GF-D8 (cell line): ENCODE data around the gene LOXL1.
A peak's percentile ranks its signal among the peaks of the same experiment; 100 is the strongest.
"Not testable (repeated sequence)": the region's sequence is repeated elsewhere in the genome, so short reads cannot be mapped to it uniquely, and the experiment has no call there.

Source experiments
- DNase-seq: peaks from one replicate; lab custom pipeline; 2025; lab: John Stamatoyannopoulos, UW

LOXL1 gene

DNA sequence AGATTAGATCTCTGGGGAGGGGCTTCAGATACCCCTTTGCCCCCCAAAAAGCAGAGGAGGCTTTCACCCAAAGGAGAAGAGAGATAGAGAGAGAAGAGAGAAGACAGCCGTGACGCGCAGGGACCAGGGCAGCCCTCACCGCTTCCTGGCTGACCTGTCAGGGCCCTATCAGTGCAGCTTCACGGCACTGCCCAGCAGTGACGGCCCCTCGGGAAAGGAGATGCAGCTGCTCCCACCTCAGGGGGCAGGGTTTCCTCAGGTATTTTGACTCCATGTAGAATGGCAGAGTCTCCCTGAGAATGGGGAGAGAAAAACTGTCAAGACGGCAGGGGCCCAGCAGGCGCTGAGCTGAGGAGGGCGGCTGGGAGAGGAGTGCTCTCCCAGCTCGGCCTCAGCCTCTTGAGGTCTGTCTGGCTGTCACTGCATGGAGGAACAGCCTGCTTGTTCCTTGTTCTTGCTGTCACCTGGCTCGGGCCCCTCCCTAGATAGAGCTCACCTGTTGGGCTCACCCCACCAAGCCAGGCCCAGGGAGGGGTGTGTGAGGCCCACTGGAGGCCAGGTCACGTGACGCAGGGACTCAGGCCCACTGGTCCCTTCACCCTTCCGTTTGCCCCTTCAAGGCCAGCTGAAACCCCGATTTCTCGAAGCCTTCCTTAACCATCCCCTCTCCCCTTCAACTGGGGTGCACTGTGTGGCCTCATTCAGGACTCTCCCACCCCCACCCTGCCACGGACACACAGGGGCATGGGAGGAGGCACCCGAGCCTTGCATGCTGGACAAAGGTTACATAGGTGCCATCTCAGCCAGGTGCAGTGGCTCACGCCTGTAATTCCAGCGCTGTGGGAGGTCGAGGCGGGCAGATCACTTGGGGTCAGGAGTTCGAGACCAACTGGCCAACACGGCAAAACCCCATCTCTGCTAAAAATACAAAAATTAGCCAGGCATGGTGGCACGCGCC, 28.2 kb downstream of the LOXL1 start:
- no peak for DNase-seq

DNA sequence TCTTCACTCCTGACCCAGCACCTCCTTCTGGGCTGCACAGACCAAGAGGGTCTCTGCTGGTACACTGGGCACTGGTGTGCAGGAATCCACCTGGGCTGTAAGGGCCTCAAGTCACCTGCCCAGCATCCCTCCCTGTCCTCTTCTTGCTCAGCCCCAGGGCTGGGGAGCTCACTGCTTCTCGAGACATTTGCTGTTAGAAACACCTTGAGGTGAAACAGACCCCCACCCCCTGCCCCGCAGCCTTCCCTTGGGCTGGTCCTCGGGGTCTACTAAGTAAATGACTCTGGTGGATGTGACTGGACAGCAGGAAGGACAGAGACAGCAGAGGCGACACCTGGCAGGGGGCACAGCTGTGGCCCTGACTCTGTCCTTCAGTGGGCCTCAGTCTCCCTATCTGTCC, 29.1 kb downstream of the LOXL1 start:
- no peak for DNase-seq

DNA sequence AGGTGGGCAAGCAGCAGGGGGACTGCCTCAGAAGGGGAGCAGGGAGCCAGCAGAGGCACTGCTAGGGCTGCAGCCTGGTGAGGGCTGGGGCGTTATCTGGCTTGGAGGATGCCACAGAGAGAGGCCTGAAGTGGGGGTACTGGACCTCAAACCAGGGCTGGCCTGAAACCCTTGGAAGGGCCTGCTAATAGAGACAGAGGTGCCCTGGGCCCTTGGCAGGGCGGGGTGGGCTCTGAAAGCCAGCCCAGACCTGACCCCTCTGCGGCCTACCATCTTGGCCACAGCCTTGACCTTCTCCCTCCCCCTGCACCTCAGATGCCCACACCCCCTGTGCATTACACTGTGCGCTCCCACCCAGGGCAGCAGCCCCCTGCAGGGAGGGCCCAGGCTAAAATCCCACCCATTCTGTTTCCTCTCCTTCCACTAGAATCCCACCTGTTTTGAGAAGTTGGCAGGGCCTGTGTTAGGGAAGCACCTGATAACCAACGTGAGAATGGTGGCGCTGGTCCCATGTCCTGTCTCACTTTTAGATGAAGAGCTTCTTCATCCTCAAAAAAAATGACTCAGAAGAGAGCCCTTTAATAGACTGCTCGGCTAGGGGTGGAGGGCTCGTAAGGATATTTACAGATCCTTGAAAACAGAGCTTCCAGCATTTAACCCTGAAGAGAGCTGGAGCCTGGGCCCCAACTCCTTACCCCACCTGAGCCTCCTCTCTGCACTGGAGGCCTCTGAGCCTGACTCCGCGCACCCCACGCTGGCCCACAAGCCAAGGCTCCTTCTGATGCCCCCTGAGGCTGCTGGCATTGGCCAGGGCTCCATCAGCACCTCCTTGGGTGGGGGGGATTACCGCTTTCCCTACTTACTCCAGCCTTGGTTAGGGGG, 29.8 kb downstream of the LOXL1 start:
- no peak for DNase-seq

DNA sequence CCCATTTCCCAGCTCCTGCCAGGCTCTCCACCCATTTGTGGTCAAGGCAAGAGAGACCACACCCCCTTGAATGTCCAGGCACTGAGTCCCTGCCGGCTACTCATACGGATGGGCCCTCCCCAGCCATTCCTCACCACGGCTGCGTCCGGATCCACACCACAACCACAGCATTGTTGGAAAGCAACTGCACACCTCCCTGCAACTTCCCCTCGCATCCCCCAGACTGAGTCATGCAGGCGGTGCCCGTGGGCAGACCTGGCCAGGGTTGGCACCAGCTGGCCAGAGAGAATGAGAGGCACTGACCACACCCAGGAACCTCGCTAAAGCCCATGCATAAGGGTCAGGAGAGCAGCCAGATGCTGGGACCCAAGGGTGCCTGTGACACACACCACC, 30.5 kb downstream of the LOXL1 start:
- peak; percentile 30 for DNase-seq

DNA sequence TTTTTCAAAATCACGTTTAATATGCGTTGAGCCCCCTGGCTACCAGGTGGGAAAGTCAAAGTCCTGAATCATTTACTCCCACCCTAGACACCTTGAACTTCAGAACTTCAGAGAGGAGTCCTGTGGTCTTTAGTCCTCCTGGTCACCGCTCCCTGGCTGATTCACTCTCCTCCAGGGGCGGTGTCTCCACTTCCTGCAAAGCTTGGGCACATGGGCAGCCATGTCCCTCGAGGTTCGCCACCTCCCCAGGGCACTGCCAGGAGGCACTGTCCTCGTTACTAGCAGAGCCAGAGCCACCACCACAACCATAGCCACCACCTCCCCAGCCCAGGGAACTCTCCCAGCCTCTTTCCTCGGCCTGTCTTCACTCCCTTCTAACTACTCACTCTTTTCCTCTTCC, 31.0 kb downstream of the LOXL1 start:
- DNase-seq, result no peak

DNA sequence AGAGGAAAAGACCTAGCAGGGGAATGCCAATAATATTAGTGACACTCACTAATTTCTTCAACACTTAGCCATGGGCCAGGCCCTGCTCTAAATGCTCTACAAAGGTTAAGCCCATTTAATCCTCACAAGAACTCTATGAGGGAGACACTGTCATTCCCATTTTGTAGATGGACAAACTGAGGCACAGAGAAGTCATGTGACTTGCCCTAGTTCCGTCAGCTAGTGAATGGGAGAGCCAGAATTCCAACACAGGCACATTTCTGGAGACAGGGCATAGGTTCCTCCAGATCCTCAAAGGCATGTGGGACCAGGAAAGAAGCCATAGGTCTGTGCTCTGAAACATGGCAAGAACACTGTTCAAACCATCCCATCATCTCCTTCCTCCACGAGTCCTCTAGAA, 31.5 kb downstream of the LOXL1 start:
- DNase-seq, result no peak

DNA sequence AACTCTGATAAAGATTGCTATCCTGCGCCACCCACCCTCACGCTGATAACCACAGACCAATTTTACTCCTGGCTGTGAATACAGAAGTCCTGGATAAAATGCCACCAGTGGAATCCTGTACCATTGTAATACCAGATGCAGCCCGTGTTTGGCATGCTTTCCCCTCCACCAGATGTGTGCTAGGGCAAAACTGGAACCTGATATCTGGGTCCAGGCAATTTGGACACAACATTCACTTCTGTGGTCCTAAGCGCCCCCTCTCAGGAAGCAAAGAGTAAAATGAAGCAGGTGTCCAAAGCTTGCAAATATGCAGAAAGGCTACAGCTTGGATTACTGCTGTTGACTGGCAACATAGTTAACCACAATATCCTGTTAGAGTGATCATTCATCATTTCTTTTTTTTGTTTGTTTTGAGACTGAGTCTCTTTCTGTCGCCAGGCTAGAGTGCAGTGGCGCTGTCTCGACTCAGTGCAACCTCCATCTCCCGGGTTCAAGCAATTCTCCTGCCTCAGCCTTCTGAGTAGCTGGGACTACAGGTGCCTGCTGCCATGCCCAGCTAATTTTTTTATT, 32.8 kb downstream of the LOXL1 start:
- DNase-seq, result no peak

DNA sequence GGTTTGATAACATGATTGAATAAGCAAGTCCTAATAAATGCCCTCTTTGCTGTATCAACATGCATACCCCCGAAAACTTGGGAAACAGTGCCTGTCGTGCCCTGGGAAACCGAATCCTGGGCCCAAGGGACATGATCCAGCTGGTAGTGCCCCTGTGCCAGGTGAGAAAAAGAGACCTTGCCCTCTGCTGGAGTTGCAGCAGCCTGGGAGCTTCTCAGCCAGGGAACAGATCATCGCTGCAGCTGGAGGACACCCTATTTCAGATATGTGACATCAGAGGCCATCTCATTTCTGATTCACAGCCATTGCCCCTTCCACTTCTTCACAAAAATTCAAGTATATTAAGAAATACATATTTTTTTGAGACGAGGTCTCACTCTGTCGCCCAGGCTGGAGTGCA, 33.5 kb downstream of the LOXL1 start:
- DNase-seq, result no peak

DNA sequence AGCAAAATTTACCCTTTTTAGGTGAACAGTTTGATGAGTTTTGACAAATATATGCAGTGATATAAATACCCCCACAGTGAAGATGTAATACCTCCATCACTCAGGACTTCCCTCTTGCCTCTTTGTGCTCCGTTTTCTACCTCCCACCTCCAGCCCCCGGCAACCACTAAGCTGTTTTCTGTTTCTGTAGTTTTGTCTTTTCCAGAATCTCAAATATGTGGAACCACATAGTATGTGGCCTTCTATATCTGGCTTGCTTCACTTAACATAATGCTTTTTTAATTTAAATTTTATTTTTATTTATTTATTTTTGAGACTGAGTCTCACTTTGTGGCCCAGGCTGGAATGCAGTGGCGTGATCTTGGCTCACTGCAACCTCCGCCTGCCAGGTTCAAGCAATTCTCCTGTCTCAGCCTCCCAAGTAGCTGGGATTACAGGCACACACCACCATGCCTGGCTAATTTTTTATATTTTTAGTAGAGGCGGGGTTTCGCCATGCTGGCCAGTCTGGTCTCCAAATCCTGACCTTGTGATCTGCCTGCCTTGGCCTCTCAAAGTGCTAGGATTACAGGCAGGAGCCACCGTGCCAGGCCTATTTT, 34.3 kb downstream of the LOXL1 start:
- DNase-seq, result not testable (repeated sequence)

DNA sequence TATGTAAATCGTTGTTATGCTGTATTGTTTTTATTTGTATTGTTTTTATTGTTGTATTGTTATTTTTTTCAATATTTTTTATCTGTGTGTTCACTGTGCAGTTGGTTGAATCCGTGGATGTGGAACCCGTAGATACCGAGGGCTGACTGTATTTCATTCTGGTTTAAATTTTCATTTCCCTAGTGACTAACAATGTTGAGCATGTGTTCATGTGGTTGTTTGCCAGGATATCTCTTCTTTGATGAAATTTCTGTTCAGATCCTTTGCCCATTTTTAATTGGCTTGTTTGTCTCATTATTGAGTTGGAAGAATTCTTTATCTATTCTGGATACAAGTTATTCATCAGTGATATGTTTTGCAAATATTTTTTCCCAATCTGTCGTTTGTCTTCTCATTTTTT, 36.2 kb downstream of the LOXL1 start:
- no peak for DNase-seq

DNA sequence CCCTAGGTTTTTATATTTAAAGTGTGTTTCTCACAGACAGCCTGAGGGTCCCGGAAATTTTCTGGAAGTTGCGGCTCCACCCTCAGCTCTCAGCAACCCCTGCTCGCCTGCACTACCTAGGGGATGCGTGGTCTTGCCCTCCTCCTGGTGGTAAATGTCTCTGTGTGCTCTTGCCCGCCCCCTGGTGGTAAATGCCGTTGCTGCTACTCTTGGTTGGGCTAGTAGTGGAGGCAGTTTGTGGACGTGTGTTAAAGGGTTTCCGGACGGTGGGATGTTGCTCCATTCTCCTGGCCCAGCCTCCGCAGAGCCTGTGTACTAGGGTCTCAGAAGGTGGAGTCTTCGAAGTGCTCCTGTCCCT, 38.5 kb downstream of the LOXL1 start:
- peak; percentile 41 for DNase-seq

DNA sequence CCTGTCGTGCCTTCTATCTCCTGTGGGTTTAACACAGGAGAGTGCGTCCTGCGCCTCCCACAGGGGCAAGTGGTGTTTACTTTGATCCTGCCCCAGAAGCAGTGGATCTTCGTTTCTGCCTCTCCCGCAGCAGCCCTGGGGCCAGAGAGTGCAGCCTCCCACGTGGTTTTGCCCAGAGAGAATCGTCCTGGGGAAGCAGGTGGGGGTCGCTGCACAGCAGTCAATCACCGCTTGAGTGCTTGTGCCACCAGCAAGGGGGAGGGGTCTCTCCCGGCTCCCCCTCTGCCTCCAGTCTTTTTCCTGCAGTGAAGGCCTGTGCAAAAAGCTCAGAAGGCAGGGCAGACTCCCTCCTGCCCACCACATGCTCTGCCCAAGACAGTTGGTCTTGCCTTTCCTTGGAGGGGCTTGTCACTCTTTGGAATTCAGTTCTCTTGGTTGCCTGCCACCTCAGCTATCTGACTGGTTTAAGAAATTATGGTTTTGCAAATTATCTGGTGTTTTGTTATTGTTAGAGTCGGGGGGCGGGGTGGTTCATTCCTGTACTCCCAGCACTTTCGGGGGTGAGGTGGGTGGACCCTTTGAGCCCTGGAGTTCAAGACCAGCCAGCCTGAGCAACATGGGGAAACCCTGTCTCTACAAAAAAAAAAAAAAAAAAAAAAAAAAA, 39.0 kb downstream of the LOXL1 start:
- no peak for DNase-seq

DNA sequence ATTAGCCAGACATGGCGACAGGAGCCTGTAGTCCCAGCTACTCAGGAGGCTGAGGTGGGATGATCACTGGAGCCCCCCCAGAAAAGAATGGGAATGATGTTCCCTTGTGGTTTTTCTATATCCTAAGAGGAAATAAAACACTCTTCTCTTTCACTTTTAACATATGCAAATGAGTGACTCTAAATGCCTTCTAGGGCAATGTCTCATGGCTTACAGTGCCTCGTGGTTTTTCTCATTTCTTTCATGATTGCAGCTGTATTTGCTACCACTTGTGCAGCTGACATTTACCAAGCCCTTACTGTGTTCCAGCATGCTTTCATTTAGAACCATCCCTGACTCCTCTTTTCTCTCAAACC, 39.5 kb downstream of the LOXL1 start:
- no peak for DNase-seq

DNA sequence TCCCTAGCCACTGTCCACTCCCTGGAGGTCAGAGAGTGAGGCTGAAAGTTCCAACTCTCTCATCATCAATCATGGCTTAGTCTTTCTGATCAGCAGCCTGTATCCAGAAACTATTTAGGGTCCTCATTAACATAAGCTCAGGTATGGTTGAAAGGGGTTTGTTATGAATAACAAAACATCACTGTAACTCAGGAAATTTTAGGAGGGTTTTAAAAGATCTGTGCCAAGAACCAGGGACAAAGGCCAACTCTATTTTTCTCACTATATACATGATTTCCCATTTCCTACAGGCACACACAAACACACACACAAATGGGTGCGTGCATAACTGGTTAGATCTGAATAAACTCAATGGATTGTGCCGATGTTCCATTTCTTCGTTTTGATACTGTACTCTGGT, 42.2 kb downstream of the LOXL1 start:
- DNase-seq, result no peak

DNA sequence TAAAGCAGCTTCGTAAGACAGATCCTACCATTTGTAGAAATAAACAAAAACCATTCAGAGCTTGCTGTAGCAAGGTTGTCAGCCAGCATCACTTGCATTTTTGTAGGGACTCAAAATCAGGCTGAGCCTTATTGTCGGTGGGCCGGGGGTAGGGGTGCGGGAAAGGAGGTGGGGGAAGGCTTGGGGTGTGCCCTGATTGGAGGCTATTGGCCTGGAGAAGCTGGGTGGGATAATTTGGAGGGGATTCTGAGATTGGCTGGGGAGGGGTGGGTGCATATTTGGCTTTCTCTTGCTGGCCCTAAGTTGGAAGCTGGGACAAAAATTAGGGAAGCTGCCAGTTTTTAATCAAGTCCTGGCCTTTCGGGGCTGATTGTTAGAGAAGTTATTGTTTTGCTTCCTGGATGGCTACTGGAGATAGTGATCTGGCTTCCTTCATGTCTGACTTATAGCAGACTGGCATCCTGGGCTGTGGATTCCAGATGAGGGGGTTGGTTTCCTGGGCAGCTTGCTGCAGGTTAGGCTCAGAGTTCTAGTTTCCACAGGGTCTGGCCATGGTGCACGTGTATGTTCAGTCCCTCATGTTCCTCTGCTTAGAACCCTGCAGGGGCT, 43.0 kb downstream of the LOXL1 start:
- no peak for DNase-seq

DNA sequence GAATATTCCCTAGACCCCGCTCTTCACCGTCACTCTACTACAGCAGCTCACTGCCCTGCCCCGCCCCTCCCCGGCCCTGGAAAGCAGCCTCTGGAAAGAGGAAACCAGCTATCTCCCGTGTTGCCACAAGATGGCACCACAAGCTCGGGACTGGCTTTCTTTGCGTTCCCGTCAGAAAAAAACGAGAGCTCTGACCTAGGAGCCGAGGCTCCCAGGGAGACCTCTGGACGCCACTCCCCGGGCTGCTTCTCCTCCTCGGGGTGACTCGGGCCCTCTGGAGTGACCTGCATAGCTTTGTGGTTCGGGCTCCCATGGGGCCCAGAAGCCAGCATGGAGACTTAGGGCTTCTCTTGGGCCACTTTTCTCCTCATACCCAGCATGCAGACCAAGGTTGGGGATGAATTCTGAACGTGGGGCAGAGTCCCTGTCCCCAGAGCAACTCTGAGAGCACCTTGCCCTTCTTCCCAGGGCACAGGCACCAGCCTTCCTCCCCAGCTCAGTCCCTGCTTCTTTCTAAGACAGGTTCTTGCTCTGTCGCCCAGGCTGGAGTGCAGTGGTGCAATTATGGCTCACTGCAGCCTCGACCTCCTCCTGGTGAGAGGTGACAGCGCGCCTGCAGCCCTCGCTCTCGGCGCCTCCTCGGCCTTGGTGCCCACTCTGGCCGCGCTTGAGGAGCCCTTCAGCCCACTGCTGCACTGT, 46.9 kb downstream of the LOXL1 start:
- peak; percentile 35 for DNase-seq

DNA sequence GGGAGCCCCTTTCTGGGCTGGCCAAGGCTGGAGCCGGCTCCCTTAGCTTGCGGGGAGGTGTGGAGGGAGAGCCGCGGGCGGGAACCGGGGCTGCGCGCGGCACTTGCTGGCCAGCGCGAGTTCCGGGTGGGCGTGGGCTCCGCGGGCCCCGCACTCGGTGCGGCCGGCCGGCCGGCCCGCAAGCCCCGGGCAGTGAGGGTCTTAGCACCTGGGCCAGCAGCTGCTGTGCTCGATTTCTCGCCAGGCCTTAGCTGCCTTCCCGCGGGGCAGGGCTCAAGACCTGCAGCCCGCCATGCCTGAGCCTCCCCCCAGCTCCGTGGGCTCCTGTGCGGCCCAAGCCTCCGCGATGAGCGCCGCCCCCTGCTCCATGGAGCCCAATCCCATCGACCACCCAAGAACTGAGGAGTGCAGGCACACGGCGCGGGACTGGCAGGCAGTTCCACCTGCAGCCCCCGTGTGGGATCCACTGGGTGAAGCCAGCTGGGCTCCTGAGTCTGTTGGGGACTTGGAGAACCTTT, 47.5 kb downstream of the LOXL1 start:
- not testable (repeated sequence) for DNase-seq

DNA sequence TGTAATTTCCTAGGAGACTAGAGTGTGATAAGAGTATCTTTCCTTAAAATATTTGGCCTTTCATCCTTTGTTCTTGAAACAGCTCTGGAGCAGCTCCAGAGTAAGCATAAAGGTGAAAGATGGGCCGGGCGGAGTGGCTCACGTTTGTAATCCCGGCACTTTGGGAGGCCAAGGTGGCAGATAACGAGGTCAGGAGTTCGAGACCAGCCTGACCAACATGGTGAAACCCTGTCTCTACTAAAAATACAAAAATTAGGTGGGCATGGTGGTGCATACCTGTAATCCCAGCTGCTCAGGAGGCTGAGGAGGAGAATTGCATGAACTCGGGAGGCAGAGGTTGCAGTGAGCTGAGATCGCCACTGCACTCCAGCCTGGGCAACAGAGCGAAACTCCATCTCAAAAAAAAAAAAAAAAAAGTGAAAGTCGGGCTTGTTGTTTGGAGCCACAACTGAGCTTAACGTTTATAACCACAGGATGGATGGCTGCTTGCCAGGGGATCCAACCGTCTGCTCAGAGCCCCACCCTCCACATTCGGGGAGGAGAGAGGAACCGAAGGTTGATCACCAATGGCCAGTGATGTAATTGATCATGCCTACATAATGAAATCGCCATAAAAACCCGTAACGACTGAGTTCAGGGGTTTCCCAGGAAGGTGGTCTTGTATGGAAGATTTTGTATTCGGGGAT, 49.3 kb downstream of the LOXL1 start:
- peak; percentile 4 for DNase-seq

DNA sequence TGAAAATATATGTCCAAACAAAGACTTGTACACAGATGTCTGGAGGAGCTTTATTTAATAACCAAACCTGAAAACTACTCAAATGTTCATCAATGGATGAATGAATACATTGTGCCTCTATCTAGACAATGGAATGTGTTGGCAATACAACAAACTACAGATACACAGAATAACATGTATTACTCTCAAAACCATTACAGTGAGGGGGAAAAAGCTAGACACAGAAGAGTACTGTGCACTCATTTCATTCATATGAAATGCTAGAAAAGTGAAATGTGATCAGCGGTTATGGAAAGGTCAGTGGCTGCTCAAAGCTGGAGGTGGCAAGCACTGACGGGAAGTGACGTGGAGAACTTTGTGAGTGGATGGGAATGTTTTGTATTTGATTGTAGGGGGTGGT, 52.6 kb downstream of the LOXL1 start:
- no peak for DNase-seq

DNA sequence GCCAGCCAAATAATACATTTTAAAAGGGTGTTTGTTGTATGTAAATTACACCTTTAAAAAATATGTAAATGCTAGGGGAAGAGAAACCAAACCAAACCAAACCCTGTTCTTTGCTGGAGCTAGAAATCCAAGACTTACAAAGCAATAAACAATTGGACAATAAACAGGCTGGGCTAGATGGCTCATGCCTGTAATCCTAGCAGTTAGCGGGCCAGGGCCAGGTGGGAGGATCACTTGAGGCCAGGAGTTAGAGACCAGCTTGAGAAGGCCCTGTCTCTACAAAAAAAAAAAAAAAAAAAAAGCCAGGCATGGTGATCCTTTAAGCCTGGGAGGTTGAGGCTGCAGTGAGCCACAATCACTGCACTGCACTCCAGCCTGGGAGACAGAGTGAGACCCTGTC, 53.4 kb downstream of the LOXL1 start:
- no peak for DNase-seq
